ENCODE measurements around the gene PRKCA.

GRCh38 chr17:66779237-66779606 is 476.8 kb downstream of the PRKCA start:
- no peak for TF ChIP-seq SUZ12 (IDR thresholded peaks at IDR 0.05; ENCODE audit: extremely low read depth, insufficient read depth, insufficient read length)
- no peak for TF ChIP-seq YY1 (IDR thresholded peaks at IDR 0.05; ENCODE audit: insufficient read depth, insufficient read length)
- no peak for TF ChIP-seq ZNF274 (IDR thresholded peaks at IDR 0.05; ENCODE audit: low read depth, low read length)

All from NT2/D1 (cell line).